ENCODE measurements around the gene SAPCD1. TPM values are rescaled to one million over a fixed set of nuclear protein-coding genes. Genes with fewer than 3 reads are reported as not detected.

Gene SAPCD1
- total and polyA plus RNA-seq, 2 donors (not counting 3 experiments of a cell fraction or from before 2014, with no cell fraction given), result 1.6 to 11.7 TPM

GRCh38 chr6:31713991-31714684 lies 48.3 kb upstream of the SAPCD1 start:
- no TSS peak for BruUV-seq (replicated peaks)
- H3K79me2 ChIP-seq (ENCODE audit: control insufficient read depth, insufficient read depth, low read length), result no peaks in the 10 kb centered on the region
- intact Hi-C loops (cut with micrococcal nuclease) (no loop called here), dilution Hi-C loops (cut with MboI; ENCODE audit: extremely low pct_ligation_motif_present, low sequenced_read_pairs) (no loop called here)
- FAIRE-seq (no peak), DNase-seq (ENCODE audit: low read depth, low spot score) (no peak)
- POLR2A ChIA-PET, result interaction anchor here (0.7 to 2.0 kb wide), 2 partner anchors 10 to 11 kb away, joined by 3 to 10 read pairs; partner anchors contain the start of gene ABHD16A
- H3K36me3 ChIP-seq (ENCODE audit: control insufficient read depth in 2 of 2, extremely low read depth in 1 of 2, insufficient read depth in 2 of 2, low read length in 2 of 2), result no peaks in the 10 kb centered on the region
- H3K27ac ChIP-seq (ENCODE audit: insufficient read depth, low read depth, low read length), result no peak overlapping the region
- no peaks in the 10 kb centered on the region for H4K20me1 ChIP-seq (replicated peaks; ENCODE audit: control insufficient read depth, extremely low read depth, insufficient read depth, low read length)
- H3K9me3 ChIP-seq (replicated peaks; ENCODE audit: control insufficient read depth, insufficient read depth, low read length), result no peaks in the 10 kb centered on the region
- no peaks in the 10 kb centered on the region for H3K9me1 ChIP-seq (replicated peaks; ENCODE audit: control insufficient read depth, extremely low read depth, insufficient read depth, low read length)
- no peak overlapping the region for H3K4me2 ChIP-seq (ENCODE audit: insufficient read depth, low read length)
- H3K4me1 ChIP-seq (ENCODE audit: control insufficient read depth, extremely low read depth, insufficient read depth, low read length), result peaks cover 8% of the 10 kb centered on the region
- no peaks in the 10 kb centered on the region for H3K27me3 ChIP-seq (ENCODE audit: control insufficient read depth in 2 of 2, insufficient read depth in 2 of 2, low read length in 2 of 2)
- no peak for TF ChIP-seq MAX (IDR thresholded peaks at IDR 0.05; ENCODE audit: insufficient read depth, insufficient read length)
- no peak for TF ChIP-seq FOS (IDR thresholded peaks at IDR 0.05; ENCODE audit: borderline replicate concordance, insufficient read depth, low read length)
- no peak for TF ChIP-seq EZH2 (IDR thresholded peaks at IDR 0.05; ENCODE audit: borderline replicate concordance, low read depth, low read length, severe bottlenecking)
- no peak for TF ChIP-seq CTCF (IDR thresholded peaks at IDR 0.05; ENCODE audit: extremely low read depth in 1 of 2, insufficient read depth in 1 of 2, low read depth in 1 of 2, low read length in 2 of 2)
- no peak for TF ChIP-seq POLR2AphosphoS5 (IDR thresholded peaks at IDR 0.05; ENCODE audit: insufficient read depth, low read depth, low read length)
- no peak for TF ChIP-seq GATA2 (IDR thresholded peaks at IDR 0.05; ENCODE audit: insufficient read depth, insufficient read length, low read depth, low read length)
- TF ChIP-seq POLR2A (IDR thresholded peaks at IDR 0.05; ENCODE audit: low read depth, low read length), result no peak
- no peak for TF ChIP-seq MYC (IDR thresholded peaks at IDR 0.05; ENCODE audit: low read depth, low read length)
- no peak for TF ChIP-seq JUN (IDR thresholded peaks at IDR 0.05; ENCODE audit: borderline replicate concordance, insufficient read depth, insufficient read length, low read depth)
- no peak overlapping the region for H3K4me3 ChIP-seq (replicated peaks in 1 of 3; ENCODE audit: insufficient read depth in 1 of 3, low read depth in 1 of 3, low read length in 3 of 3)
- H3K9ac ChIP-seq (replicated peaks; ENCODE audit: extremely low read depth, insufficient read depth, low read length), result no peak overlapping the region
- CTCF ChIA-PET, result interaction anchor here (1.3 to 3.0 kb wide), 6 partner anchors 9 to 116 kb away, joined by 3 to 9 read pairs (median 5); partner anchors contain the start of genes ABHD16A and MPIG6B
- no peak overlapping the region for H2AFZ ChIP-seq (ENCODE audit: low read depth, low read length)

Measured in endothelial cell of umbilical vein (primary cell).